Epithelial cell of esophagus (primary cell): ENCODE results near the gene SIRT6.
A peak's percentile ranks its signal among the peaks of the same experiment; 100 is the strongest.

Source experiments
- DNase-seq: peaks from one replicate; pipeline ENCODE4 v3.0.0; 2010; ENCODE audit warnings: low read depth
- H3K4me3 ChIP-seq: 2 replicates; pipeline ENCODE4 v1.5.1; 2011; ENCODE audit warnings: mild to moderate bottlenecking, low read length, control low read depth
- CTCF ChIP-seq: IDR thresholded peaks from 2 replicates; pipeline ENCODE4 v1.5.1; 2011; ENCODE audit warnings: low read depth, mild to moderate bottlenecking, low read length, control low read depth, inconsistent platforms; ENCODE audit not compliant: insufficient read depth; ENCODE audit errors: missing control alignments

Gene SIRT6

GRCh38 chr19:4189641-4190040, 7.3 kb upstream of the SIRT6 start:
- H3K4me3 ChIP-seq: no peak overlapping the region
- no peak for DNase-seq
- no peak for TF ChIP-seq CTCF

GRCh38 chr19:4187313-4188122, 5.2 kb upstream of the SIRT6 start:
- TF ChIP-seq CTCF: no peak
- H3K4me3 ChIP-seq: no peak overlapping the region
- no peak for DNase-seq

- peak; percentile 93 for TF ChIP-seq CTCF
- H3K4me3 ChIP-seq: no peak overlapping the region
- DNase-seq: peak; percentile 74
Measured at GRCh38 chr19:4186087-4186993, 4.0 kb upstream of the SIRT6 start.

- TF ChIP-seq CTCF: no peak
- H3K4me3 ChIP-seq: no peak overlapping the region
- DNase-seq: no peak
Measured at GRCh38 chr19:4185413-4186086, 3.2 kb upstream of the SIRT6 start.

GRCh38 chr19:4184718-4185352, 2.5 kb upstream of the SIRT6 start:
- no peak for TF ChIP-seq CTCF
- no peak for DNase-seq
- no peak overlapping the region for H3K4me3 ChIP-seq

GRCh38 chr19:4183967-4184717, 1.8 kb upstream of the SIRT6 start:
- no peak for DNase-seq
- no peak for TF ChIP-seq CTCF
- no peak overlapping the region for H3K4me3 ChIP-seq
